ENCODE results near the gene SPCS1. TPM values are rescaled to one million over a fixed set of nuclear protein-coding genes. Genes with fewer than 3 reads are reported as not detected.

Gene SPCS1
- total and polyA plus RNA-seq, 9 of the 15 experiments (the other 6 are each of a cell fraction or from before 2014, with no cell fraction given), result 73.9 to 567 (median 127) TPM

- TF ChIP-seq NR1H2 (CRISPR knock-in tag; IDR thresholded peaks at IDR 0.05) (no peak), HNRNPLL (IDR thresholded peaks at IDR 0.05; ENCODE audit: low read depth, low read length, poor library complexity, severe bottlenecking) (no peak)
Measured at GRCh38 chr3:52663098-52663497, 42.8 kb upstream of the SPCS1 start (continued).

DNA sequence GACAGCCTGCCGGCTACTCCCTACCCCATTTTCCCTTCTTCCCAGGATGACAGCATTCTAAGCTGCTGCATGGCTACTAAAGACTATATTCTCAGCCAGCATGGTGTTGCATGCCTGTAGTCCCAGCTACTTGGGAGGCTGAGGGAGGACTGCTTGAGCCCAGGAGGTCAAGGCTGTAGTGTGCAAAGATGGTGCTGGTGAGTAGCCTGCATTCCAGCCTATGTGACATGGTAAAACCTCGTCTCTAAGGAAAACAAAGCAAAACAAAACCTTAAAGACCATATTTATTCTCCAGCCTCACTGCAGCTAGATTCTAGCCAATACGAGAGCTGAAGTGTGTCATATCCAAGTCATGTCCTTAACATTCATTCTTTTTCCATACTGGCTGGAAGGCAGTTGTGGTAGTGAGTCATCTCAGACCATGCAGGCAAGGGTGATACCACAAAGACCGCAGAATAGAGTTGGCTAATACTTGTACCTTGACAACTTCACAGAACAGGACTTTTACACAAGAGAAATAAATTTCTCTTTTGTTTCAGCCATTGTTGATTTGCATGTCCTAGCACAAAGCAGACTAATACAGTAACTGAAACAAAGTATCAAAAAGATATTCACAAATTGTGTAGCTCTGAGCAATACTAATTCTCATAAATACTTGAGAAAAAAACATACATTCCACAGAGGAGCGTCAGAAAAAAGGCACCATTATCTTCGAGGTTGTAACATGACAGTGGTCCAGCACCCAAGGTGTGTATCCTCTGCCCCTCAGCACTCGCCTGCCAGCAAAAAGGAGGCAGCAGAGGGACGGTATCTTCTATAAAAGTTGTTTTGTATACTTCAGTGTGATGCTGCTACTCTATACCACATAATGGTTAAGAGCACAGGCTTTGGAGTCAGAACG lies 35.0 kb upstream of the SPCS1 start:
- peaks cover 28% of the 10 kb centered on the region; the same call in 2 of the 3 replicates for H3K36me3 ChIP-seq (ENCODE audit: control insufficient read depth, insufficient read depth, low read length)
- no peaks in the 10 kb centered on the region for H3K9me3 ChIP-seq (replicated peaks; ENCODE audit: control insufficient read depth, insufficient read depth, low read depth, low read length)
- WGBS (ENCODE audit: insufficient coverage, low coverage, missing lambda C conversion rate), result 24% methylated on average over 8 of the region's 9 CpGs
- ATAC-seq (peak; percentile 91), DNase-seq (ENCODE audit: extremely low read depth in 1 of 4, low spot score in 3 of 4) (peak in 3 of 4 experiments; percentile 18 to 65 (median 47)), FAIRE-seq (peak; percentile 92)
- no peaks in the 10 kb centered on the region for H3K27me3 ChIP-seq (ENCODE audit: control insufficient read depth in 2 of 2, insufficient read depth in 2 of 2, low read length in 2 of 2)
- BruUV-seq (replicated peaks), result no TSS peak
- H3K4me1 ChIP-seq (replicated peaks in 1 of 2; ENCODE audit: control insufficient read depth in 2 of 2, insufficient read depth in 2 of 2, low read length in 2 of 2), result peaks cover 0 to 14% of the 10 kb centered on the region in 2 experiments; a peak in 3 of 5 replicates
- in situ Hi-C loops (cut with MboI), result no loop called here
- H3K27ac ChIP-seq (ENCODE audit: extremely low read depth, low read depth, low read length), result peak overlapping the region; percentile 47; the same call in 1 of the 3 replicates
- no peaks in the 10 kb centered on the region for H4K20me1 ChIP-seq (replicated peaks; ENCODE audit: control insufficient read depth, insufficient read depth, low read length)
- H3K4me2 ChIP-seq (ENCODE audit: insufficient read depth, low read length), result peak overlapping the region; percentile 20; the same call in 1 of the 2 replicates
- POLR2A ChIA-PET, result interaction anchor here (0.9 kb wide), 1 partner anchor 17 kb away, joined by 4 read pairs; no protein-coding TSS in a partner anchor
- intact Hi-C loops (cut with micrococcal nuclease), result no loop called here
- H2AFZ ChIP-seq (ENCODE audit: low read depth, low read length), result 0 out of 2 replicates have a peak overlapping the region, but pooled peaks have one; percentile 9
- CTCF ChIA-PET (ENCODE audit: low intra/inter-chr PET ratio), result no interaction called here
- no peak overlapping the region for H3K4me3 ChIP-seq
- H3K9ac ChIP-seq (ENCODE audit: insufficient read depth in 1 of 2, low read depth in 2 of 2, low read length in 2 of 2), result no peak overlapping the region
- H3K9me1 ChIP-seq (ENCODE audit: control insufficient read depth, insufficient read depth, low read length), result no peaks in the 10 kb centered on the region
- no peaks in the 10 kb centered on the region for H3K79me2 ChIP-seq (ENCODE audit: control insufficient read depth, insufficient read depth, low read length)
- peak; percentile 63; the same call in 1 of the 2 replicates for TF ChIP-seq ARID1B (IDR thresholded peaks at IDR 0.05)
- no peak for TF ChIP-seq ZNF57 (CRISPR knock-in tag; IDR thresholded peaks at IDR 0.05)
- TF ChIP-seq THAP12 (CRISPR knock-in tag; IDR thresholded peaks at IDR 0.05), result no peak
- no peak for TF ChIP-seq CREB3L1 (IDR thresholded peaks at IDR 0.05; ENCODE audit: borderline replicate concordance, low read depth)
- 0 out of 2 replicates have a peak, but pooled peaks have one; percentile 12 for TF ChIP-seq SOX6 (IDR thresholded peaks at IDR 0.05)
- TF ChIP-seq TEAD4 (IDR thresholded peaks at IDR 0.05; ENCODE audit: low read length), result peak; percentile 65; the same call in 1 of the 2 replicates
- no peak for TF ChIP-seq TEAD4 (CRISPR knock-in tag; IDR thresholded peaks at IDR 0.05; ENCODE audit: borderline replicate concordance)
- TF ChIP-seq TEAD1 (CRISPR knock-in tag; IDR thresholded peaks at IDR 0.05), result peak in 1 of 2 experiments; percentile 90; a peak in 2 of 4 replicates
- TF ChIP-seq, protein P1, sequence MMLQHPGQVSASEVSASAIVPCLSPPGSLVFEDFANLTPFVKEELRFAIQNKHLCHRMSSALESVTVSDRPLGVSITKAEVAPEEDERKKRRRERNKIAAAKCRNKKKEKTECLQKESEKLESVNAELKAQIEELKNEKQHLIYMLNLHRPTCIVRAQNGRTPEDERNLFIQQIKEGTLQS (IDR thresholded peaks at IDR 0.05), result peak; percentile 79
- TF ChIP-seq, protein P1 (CRISPR knock-in tag; conservative IDR thresholded peaks at IDR 0.05), result peak; percentile 53; the same call in 1 of the 2 replicates
- TF ChIP-seq JUND (IDR thresholded peaks at IDR 0.05; ENCODE audit: borderline replicate concordance, low read depth, low read length), result peak; percentile 91
- peak; percentile 82; the same call in 2 of the 3 replicates for TF ChIP-seq JUND (tag; IDR thresholded peaks at IDR 0.05; ENCODE audit: borderline replicate concordance, low read depth, low read length)
- peak; percentile 72; the same call in 1 of the 2 replicates for TF ChIP-seq SMARCA4 (IDR thresholded peaks at IDR 0.05)

Data from K562 (cell line).